HG02623 (cell line): ENCODE results near the gene MCM3AP.

Source experiments
- ATAC-seq: cut with Tn5 transposase; IDR thresholded peaks from one replicate; pipeline ENCODE4 v1.9.1; 2021; ENCODE audit warnings: moderate library complexity; ENCODE audit not compliant: unreplicated experiment

The MCM3AP gene

DNA sequence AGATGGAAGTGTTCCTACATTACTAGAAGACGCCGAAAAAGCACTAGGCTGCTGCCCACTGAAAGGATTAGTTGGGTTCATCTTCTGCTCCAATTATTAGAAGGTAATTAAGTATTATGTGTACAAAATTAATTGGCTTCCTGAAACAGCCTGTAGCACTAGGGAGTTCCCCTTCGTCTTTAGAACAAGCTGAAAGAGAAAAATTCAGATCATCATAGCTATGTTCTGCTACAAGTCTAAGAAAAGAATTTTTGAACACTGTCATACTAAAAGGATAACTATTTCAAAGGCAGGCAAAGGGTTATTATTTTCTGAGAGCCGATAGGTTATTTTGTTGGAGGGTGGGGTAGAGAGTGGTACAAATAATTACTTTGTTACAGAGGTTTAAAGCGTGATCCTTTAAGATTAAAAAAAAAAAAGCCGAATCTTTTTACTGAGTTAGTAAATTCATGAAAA lies at the start of gene MCM3AP:
MCM3AP (minus strand) TSS at position 406 of the 456 bp plus-strand sequence; CDS start at position 81, 325 bp downstream.
- ATAC-seq, result no peak

DNA sequence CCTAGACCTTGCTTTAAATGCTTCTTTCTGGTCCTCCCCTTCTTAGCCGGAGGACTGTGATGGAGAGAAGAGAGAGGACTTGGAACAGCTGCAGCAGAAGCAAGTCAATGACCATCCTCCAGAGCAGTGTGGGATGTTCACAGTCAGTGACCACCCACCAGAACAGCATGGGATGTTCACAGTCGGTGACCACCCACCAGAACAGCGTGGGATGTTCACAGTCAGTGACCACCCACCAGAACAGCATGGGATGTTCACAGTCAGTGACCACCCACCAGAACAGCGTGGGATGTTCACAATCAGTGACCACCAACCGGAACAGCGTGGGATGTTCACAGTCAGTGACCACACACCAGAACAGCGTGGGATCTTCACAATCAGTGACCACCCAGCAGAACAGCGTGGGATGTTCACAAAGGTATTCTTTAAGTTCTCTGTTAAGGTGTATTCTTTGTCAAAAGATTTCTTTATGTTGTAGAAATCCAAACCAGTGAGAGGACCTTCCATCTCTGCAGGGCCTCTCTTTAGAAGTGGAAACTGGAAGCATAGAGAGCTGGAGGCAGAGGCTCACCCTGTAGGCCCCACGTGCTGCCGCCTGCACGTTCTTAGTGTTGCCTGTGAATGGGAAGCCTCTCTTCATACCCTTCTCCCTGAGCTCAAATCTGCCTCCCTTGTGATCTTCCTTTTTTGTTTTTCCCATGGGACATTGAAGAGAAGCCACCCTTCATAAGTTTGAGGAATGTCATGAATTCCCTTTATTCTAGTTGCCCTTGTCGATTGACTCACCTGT lies 49.1 kb upstream of the MCM3AP start:
- ATAC-seq, result no peak

DNA sequence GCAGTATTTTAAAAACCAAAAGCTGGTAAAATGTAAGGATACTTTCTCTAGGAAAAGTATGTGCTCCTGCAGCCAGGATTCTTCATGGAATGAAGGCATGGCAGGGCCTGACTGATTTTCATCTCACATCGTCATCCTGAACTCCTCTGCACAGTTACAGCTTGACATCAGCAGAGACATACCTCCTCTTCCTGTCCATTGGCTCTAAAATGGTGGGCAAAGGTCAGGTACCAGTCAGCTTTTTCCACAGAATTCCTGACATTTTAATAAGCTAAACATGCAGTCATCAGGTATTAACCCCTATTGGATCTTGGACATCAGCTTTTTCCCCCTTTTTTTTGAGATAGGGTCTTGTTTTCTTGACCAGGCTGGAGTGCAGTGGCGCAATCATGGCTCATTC lies 44.4 kb upstream of the MCM3AP start:
- no peak for ATAC-seq

DNA sequence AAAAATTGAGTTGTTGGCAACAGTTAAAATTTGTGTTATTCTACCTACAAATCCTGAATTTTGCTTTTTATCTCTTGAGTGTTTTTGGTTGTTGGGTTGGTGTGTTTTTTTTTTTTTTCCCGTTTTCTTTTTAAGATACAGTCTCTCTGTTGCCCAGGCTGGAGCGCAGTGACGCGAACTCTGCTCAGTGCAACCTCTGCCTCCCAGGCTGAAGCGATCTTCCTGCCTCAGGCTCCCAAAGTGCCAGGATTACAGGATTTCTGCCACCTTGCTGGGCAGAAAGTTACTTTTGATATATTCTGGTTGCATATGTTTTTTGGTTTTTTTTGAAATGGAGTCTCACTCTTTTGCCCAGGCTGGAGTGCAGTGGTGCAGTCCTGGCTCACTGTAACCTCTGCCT lies 42.7 kb upstream of the MCM3AP start:
- ATAC-seq, result no peak

DNA sequence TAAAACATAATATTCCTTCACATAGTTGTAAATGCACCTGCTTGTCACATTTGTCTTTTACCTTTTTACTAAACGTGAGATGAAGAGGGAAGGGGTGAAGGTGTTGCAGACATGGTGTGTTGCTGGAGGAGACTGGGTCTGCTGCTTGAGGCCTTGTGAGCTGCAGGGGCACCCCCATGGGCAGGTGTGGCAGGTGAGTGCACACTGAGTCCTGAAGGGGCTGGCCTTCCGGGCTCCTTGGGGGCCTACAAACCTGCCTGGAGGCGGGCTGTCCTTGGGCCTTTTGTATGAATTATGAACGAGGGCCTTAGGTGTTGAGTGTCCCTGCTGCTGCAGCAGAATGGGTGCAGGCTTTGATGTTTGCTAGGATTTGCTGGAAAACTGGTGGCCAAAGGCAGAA lies 42.3 kb upstream of the MCM3AP start:
- ATAC-seq, result no peak

DNA sequence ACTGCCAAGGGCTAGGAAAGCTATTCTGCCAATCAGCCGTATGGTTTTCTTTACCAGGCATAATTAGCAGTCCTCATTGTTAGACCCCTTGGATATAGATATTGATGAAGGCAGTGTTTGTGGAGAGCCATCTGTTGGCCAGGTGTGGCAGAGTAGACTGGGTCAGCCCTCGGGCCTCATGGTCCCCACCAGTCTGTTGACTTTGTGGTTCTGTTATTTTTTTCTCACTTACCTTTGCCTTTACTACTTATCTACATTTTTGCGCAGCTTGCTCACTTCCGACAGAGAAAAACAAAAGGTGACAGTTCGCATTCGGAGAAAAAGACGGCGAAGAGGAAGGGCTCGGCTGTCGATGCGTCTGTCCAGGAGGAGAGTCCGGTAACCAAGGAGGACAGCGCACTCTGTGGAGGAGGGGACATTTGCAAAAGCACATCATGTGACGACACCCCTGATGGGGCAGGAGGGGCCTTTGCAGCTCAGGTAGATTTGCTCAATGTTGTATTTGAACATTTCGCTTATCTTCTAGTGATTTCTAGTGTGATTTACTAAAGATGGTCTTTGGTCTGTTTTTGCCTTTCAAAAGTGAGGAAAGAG lies 40.8 kb upstream of the MCM3AP start:
- ATAC-seq, result no peak

DNA sequence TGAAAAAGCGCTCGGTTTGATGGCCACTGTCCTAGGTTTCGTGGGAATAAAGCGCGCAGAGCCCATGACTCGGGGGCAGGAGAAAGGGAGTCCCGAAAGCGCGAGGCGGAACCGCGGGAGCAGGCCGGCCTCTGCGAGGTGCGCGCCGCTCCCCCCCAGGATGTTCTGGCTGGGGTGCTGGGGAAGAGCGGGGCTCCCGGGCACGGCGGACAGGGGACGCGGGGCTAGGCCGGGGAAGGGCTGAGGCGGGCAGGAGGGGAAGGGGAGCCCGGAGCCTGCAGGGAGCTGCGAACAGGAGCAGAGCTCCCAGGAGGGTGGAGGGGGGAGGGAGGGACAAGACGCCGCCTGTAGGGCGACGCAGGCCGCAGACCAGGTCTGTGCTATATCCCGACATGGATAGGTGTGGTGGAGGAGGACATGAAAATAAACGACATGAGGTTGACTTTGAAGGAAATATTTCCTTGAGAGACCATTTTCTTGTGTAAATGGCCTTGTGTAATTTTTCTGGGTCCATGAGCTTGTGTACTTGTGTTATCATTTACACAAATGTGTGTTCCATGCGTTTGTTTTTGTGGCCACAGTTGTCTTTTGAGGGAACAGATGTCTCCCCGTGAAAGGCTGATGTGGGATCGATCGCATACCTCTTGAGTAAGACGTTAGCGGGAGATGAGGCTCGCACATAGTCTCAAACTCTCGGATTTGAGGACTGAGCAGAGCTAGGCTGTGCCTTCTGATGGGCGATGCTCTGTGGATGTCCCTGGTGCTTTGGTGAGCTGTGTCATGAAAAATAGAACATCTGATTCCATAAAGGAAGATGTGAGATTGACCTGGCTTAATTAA lies 39.9 kb upstream of the MCM3AP start:
- no peak for ATAC-seq

DNA sequence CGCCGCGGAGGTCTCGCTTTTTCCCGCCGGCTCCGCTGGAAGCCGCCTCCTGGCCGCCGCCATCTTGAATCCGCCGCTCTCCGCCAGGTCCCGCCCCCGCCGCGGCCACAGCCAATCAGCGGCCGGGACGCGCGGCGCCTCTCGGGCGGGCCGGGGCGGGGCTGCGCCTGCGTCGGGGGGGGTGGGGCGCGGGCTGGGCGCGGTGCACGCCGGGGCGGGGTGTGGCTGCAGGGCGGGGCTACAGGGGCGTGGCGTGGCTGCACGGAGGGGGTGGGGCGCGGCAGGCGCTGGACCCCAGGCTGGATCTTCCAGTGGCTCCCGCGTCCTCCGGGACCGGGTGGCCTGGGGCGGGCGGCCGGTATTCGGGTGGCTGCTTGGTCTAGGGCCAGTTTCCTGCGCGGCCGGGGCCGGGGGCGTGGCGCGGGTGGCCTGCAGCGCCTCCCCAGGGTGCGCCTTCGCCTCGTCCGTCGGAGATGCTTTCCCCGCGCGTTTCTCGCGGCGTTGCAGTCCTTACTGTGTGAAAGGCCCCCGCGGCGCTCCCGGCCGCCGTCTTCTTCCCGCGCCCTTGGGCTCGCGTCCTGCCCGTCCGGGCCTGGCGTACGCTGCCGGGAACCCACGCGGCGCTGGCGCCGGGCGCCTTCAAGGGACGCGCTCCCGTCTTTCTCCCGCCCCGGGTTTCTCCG lies 39.1 kb upstream of the MCM3AP start:
- peak; percentile 51 for ATAC-seq

DNA sequence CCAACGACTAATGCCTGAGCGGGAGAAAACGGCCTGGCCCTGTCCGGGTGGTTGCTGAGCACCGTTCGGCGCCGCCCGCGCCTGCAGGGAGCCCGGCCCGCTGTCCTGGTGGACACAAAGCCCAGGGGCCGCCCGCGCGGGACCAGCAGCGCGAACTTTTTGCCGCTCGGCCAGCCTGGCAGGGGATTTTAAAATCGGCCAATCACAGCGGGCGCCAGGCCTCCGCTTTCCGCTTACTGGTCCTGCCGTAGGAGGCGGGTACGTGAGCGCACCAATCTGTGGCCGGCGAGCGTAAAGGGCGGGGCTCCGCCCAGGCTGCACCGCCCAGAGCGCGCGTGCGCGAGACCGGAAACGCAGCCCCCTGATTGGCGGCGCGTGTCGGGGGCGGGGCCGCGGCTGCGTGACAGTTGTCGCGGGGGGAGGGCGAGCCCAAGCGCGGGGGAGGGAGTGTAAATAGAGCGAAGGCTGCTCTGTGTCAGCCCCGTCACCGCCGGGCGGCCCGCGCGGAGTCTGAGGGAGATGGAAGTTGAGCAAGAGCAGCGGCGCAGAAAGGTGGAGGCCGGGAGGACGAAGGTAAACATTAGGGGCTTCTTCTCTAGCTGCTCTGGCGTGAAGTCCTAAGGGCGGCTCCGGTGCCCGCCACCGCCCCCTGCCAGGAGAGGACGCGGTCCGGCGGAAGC lies 38.4 kb upstream of the MCM3AP start, which contains the start of the genes C21orf58 and PCNT:
C21orf58 (minus strand) TSS at position 161 of the 680 bp plus-strand sequence. CDS start 1,132 bp downstream, outside the sequence.
PCNT (plus strand) TSS at position 447 of the 680 bp plus-strand sequence; CDS start at position 520, 73 bp downstream.
- peak; percentile 83 for ATAC-seq

DNA sequence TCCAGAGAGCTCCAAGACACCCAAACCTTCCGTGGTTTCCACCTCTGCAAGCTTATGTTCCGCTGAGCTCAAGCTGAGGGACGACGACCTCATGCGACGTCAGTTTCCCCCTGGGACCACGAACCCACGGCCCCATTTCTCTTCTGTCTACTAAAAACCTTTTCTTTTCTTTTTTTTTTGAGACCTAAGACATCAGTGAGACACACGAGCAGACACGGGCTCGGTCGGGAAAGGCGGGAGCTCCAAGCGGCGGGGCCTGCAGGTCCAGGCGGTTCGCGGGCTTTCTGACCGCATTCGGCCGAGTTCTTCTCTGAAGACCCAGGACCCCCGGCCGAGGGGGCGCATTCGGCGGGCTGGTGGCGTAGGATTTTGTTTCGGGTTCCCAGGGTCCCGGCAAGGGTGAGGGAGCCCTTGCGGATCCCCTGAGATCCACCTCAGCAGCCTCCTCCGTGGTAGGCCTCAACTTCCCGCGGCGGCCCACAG lies 37.9 kb upstream of the MCM3AP start:
- ATAC-seq, result no peak

DNA sequence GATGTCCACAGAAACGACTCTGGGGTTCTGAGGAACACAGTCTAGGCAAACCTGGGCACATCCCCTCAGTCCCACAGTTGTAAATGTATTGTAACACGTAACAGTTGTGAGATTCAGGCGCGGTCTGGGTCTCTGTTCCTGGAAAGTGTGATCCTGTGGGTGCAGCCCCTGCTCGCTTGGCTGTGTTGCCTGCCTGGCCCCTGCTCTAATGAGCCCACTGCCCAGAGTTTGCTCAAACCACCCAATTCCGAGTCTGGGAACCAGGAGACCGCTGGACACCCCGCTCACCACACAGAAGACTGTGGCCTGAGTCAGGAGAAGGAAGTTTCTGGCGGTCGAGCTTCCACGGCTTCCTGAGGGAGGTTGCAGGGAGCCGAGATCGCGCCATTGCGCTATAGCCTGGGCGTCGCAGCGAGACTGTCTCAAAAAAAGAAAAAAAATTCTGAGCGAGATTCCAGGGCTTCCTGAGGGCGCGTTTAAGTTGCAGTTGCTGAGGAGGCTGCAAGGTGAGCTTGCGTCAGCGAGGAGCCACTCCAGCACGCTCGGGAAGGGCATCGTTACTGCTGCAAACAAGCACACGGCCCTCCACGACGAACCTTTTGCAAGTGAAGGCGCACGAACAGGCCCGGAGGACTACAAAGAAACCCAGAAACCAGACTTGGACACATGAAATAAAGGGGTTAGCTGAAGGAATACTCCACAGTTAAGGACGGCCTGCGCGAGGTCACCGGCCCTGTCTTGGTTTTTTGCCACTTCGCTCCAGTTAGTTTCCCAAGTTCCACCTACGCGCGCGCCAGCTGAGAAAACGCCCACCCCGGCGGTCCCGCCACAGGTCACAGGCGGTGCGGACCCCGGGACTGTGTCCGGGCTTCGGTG lies 37.2 kb upstream of the MCM3AP start:
- ATAC-seq, result no peak

DNA sequence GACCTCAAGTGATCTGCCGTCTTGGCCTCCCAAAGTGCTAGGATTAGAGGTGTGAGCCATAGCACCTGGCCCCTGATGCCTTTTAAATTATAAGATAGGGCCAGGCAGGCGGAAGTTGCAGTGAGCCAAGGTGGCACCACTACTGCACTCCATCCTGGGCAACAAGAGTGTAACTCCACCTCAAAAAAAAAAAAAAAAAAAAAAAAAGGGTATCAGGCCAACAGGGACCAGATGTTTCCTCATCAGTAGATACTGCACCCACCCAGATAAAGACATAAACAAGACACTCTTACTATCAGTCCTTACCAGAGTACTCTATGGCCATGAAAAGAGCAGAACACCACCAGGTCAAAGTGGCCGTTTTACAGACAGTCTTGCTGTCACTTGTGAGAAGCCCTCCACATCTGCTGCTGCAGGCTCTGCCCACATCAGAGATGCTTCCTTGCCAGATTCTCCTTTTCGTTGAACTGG lies 35.0 kb upstream of the MCM3AP start:
- no peak for ATAC-seq

DNA sequence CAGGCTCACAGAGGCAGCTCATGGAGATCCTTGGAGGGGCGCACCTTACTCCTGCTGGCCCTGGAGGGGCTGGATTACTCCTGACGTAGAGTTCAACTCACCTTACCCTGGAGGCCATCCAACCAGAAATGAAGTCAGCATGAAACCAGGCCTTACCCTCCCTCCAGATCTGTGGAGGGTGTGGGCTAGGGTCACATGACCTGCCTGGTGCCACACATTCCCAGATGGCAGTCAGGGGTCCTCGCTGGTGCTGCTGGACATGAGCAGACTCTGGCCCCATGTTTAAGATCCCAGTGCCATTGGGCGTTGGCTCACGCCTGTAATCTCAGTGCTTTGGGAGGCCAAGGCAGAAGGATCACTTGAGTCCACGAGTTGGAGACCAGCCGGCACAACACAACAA lies 33.8 kb upstream of the MCM3AP start:
- no peak for ATAC-seq

DNA sequence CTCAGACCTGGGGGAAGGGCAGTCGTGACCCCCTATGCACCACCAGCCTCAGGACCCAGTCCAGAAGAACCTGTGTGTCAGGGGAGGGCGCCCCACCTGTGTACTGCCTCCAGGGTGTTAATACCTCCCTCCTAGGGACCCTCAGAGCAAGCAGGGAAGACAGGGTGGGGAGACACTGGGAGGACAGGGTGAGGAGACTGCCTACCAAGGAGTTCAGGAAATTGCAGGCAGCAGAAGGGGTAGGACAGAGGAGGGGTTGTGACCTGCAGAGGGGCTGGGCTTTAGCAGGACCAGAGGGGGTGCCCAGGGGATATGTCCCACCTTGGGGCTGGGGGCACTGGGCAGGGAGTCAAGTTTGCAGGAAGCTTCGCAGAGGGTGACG lies 33.0 kb upstream of the MCM3AP start:
- no peak for ATAC-seq

DNA sequence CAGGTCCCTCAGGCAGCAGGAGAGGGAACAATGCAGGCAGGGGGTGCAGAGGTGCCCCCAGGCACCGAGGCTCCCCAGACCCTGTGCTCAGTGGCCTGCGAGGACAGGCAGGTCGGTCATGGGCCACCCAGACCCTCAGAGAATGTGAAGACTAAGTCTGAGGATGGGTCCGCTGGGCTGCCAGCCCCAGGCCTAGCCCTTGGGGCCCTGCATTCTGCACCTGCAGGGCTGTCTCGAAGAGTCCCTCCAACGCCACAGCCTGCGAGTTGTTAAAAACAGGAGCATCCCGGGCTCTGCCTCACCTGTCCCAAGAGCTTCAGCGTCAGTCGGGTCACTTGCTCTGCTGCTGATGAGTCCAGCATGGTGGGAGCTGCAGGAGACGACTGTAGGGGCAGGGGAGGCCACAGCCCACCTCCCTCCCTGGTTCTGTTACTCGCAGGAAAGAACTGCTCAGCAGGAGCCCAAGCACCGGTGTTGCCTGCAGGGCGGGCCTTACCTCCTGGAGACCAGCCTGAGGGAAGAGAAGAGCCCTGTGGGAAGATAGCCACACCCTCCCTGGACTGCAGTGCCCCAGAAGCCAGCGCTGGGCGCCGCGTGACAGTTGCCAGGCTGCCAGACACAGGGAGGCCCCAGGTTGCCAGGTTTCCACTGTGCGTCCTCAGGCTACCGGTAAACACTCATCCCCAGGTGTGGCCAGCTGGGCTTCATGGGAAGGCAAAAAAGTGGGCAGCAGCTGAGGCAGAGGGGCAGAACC lies 32.5 kb upstream of the MCM3AP start:
- no peak for ATAC-seq

DNA sequence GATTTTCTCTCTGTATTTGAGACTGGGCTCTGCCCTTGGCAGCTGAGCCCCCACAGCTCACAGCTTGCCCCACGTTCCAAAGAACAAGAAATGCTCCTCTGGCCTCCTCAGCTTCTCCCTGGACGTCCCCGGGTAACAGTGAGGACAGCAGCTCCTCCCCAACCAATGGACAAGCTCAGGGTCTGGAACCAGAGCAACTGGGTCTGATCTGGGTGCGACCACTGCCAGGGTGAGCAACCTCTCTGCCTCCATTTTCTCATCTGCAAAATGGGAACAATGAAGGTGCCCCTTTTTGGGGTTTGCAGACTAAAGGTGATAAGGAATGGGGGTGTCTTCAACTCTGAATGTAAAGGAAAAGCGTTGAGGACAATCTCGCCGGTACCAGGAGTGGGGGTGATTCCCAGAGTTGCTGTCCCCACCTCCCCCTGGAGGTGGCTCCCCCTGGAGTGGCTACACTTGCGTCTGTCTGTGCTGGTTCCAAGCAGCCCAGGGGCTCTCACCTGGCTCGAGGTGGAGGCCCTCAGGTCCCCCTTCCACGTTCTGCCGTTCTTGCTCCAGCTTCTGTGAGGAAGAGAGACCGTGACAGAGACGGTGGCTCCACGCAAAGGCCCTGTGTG lies 31.4 kb upstream of the MCM3AP start:
- ATAC-seq, result no peak

DNA sequence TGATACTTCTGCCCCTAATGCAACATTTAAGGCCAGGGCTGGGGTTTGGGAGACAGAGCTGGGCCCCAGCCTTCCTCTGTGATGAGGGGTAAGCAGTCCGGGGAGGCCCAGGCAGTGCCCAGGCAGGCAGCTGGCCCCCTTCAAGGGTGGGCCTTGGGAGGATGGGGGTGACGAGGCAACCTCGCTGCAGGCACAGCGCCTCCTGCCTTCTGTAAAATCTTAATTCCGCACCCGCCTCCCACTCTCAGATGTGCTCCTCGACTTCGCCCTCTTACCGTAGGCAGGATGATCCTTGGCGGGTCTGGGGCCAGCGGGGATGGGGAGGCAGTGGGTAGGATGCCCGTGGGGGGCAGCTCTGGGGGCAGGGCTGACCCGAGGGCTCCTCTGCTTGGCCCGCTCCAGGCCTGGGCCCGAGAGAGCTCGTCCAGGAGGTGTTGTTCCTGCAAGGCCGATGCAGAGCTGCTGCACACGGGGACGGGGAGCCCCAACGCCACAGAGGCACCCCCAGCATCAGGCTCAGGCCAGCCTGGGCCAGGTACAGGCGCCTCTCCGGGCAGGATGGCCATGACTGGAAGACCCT lies 29.1 kb upstream of the MCM3AP start:
- ATAC-seq, result no peak

DNA sequence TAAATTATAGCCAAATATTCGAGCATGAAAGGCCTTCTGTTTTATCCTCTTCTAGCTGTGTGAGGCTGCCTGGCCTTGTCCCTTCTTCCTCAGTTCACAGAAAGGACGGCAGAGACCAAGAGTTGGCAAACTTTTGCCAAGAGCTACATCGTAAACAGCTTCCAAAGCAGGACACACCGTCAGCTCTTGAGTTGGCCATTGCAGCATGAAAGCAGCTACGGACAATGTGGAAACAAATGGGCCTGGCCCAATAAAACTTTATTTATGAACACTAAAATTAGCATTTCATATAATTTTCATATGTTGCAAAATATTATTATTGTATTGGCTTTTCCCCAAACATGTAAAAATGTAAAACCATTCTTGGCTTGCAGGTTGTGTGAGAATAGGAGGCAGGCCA lies 27.5 kb upstream of the MCM3AP start:
- ATAC-seq, result no peak
